Measurements from ENCODE around the gene NFATC3.

NFATC3 gene

GRCh38 chr16:68079376-68079625, 5.9 kb upstream of the NFATC3 start:
- no peak for DNase-seq (ENCODE audit: extremely low read depth, low read depth)
- TF ChIP-seq CTCF (IDR thresholded peaks at IDR 0.05; ENCODE audit: low read depth, low read length): no peak

- no peak for DNase-seq (ENCODE audit: extremely low read depth, low read depth)
- no peak for TF ChIP-seq CTCF (IDR thresholded peaks at IDR 0.05; ENCODE audit: low read depth, low read length)
These were observed 5.4 kb upstream of the NFATC3 start for GRCh38 chr16:68079626-68080344.

GRCh38 chr16:68081861-68082628, 3.1 kb upstream of the NFATC3 start:
- TF ChIP-seq CTCF (IDR thresholded peaks at IDR 0.05; ENCODE audit: low read depth, low read length): no peak
- no peak for DNase-seq (ENCODE audit: extremely low read depth, low read depth)

GRCh38 chr16:68082629-68083238, 2.4 kb upstream of the NFATC3 start:
- no peak for DNase-seq (ENCODE audit: extremely low read depth, low read depth)
- no peak for TF ChIP-seq CTCF (IDR thresholded peaks at IDR 0.05; ENCODE audit: low read depth, low read length)

GRCh38 chr16:68083239-68083781, 1.9 kb upstream of the NFATC3 start:
- DNase-seq (ENCODE audit: extremely low read depth, low read depth): no peak
- TF ChIP-seq CTCF (IDR thresholded peaks at IDR 0.05; ENCODE audit: low read depth, low read length): no peak

GRCh38 chr16:68083861-68084503, 1.2 kb upstream of the NFATC3 start:
- no peak for DNase-seq (ENCODE audit: extremely low read depth, low read depth)
- TF ChIP-seq CTCF (IDR thresholded peaks at IDR 0.05; ENCODE audit: low read depth, low read length): no peak

Measured in AG09319 (cell line).